WTC11 (cell line): ENCODE data around the gene TRAP1. TPM values are rescaled to one million over a fixed set of nuclear protein-coding genes. Genes with fewer than 3 reads are reported as not detected.

ENCODE experiments used
- ATAC-seq: fragments of 200-7000 bp; cut with Tn5 transposase; 2 replicates; pipeline ENCODE4 v1.10.0; 2021; ENCODE audit warnings: mild to moderate bottlenecking, moderate library complexity
- CTCF ChIA-PET: fragments of 300-600 bp; sonication (Branson Sonifier 250); formaldehyde crosslinking; loops from one replicate; lab custom pipeline; 2021; ENCODE audit warnings: antibody characterized with exemption; lab: Charles Lee
- POLR2A ChIA-PET: fragments of 350-600 bp; sonication (Branson Sonifier 250); formaldehyde crosslinking; loops from one replicate; lab custom pipeline; 2021; ENCODE audit warnings: antibody characterized with exemption; lab: Charles Lee
- DNase-seq: peaks from one replicate; pipeline ENCODE4 v3.0.0; 2021; ENCODE audit warnings: low spot score
- H3K27ac Mint-ChIP-seq: 2 replicates; pipeline ENCODE4 v1.8.0; 2021; ENCODE audit warnings: mixed read lengths
- H3K27me3 Mint-ChIP-seq: 2 replicates; pipeline ENCODE4 v1.8.0; 2021; ENCODE audit warnings: low read depth, mild to moderate bottlenecking, moderate library complexity, mixed read lengths
- H3K36me3 Mint-ChIP-seq: 2 replicates; pipeline ENCODE4 v1.8.0; 2021; ENCODE audit warnings: mixed read lengths
- H3K4me1 Mint-ChIP-seq: 2 replicates; pipeline ENCODE4 v1.8.0; 2022; ENCODE audit warnings: mixed read lengths
- H3K4me3 Mint-ChIP-seq: 2 replicates; pipeline ENCODE4 v1.8.0; 2021; ENCODE audit warnings: mild to moderate bottlenecking, moderate library complexity, mixed read lengths
- H3K9me3 Mint-ChIP-seq: 2 replicates; pipeline ENCODE4 v1.8.0; 2021; ENCODE audit warnings: mixed read lengths
- ATF2 ChIP-seq: sonication (generic); formaldehyde crosslinking; IDR thresholded peaks from 2 replicates; pipeline ENCODE4 v1.8.1; 2022; ENCODE audit warnings: low read depth, missing genetic modification reagents, borderline replicate concordance
- CREB1 ChIP-seq: sonication (generic); formaldehyde crosslinking; IDR thresholded peaks from 2 replicates; pipeline ENCODE4 v1.8.0; 2023; ENCODE audit warnings: mild to moderate bottlenecking, missing genetic modification reagents
- CTCF ChIP-seq: fragments of 200-600 bp; IDR thresholded peaks from 2 replicates; pipeline ENCODE4 v1.8.0; 2022; ENCODE audit warnings: antibody characterized with exemption
- ETV6 ChIP-seq: sonication (generic); formaldehyde crosslinking; IDR thresholded peaks from 2 replicates; pipeline ENCODE4 v1.8.1; 2022; ENCODE audit warnings: mild to moderate bottlenecking, missing genetic modification reagents
- FOXJ3 ChIP-seq: sonication (generic); formaldehyde crosslinking; IDR thresholded peaks from 2 replicates; pipeline ENCODE4 v1.9.0; 2021; ENCODE audit warnings: missing genetic modification reagents, mild to moderate bottlenecking, borderline replicate concordance
- FOXK1 ChIP-seq: sonication (generic); formaldehyde crosslinking; IDR thresholded peaks from 2 replicates; pipeline ENCODE4 v1.8.0; 2022; ENCODE audit warnings: mild to moderate bottlenecking, moderate library complexity, missing genetic modification reagents
- IRF2 ChIP-seq: sonication (generic); formaldehyde crosslinking; IDR thresholded peaks from 2 replicates; pipeline ENCODE4 v1.8.0; 2022; ENCODE audit warnings: low read depth, missing genetic modification reagents, borderline replicate concordance
- KAT7 ChIP-seq: sonication (generic); formaldehyde crosslinking; IDR thresholded peaks from 2 replicates; pipeline ENCODE4 v1.8.1; 2023; ENCODE audit warnings: missing genetic modification reagents, mild to moderate bottlenecking, borderline replicate concordance
- MLX ChIP-seq: sonication (generic); formaldehyde crosslinking; IDR thresholded peaks from 2 replicates; pipeline ENCODE4 v1.8.1; 2023; ENCODE audit warnings: mild to moderate bottlenecking, missing genetic modification reagents, moderate library complexity
- MYBL2 ChIP-seq: sonication (generic); formaldehyde crosslinking; IDR thresholded peaks from 2 replicates; pipeline ENCODE4 v1.8.1; 2023; ENCODE audit warnings: mild to moderate bottlenecking, moderate library complexity, missing genetic modification reagents
- RORB ChIP-seq: fragments of 250-450 bp; sonication (Bioruptor Pico); IDR thresholded peaks from 2 replicates; pipeline ENCODE4 v1.9.0; 2021; ENCODE audit warnings: mild to moderate bottlenecking
- STAT6 ChIP-seq: sonication (generic); formaldehyde crosslinking; conservative IDR thresholded peaks from 2 replicates; pipeline ENCODE4 v1.8.1; 2023; ENCODE audit warnings: mild to moderate bottlenecking, low read depth, missing genetic modification reagents, moderate library complexity
- TEAD1 ChIP-seq: sonication (generic); formaldehyde crosslinking; IDR thresholded peaks from 2 replicates; pipeline ENCODE4 v1.8.0; 2022; ENCODE audit warnings: mild to moderate bottlenecking, missing genetic modification reagents
- TP53 ChIP-seq: sonication (generic); formaldehyde crosslinking; IDR thresholded peaks from 2 replicates; pipeline ENCODE4 v1.8.1; 2023; ENCODE audit warnings: mild to moderate bottlenecking, missing genetic modification reagents
- USF2 ChIP-seq: sonication (generic); formaldehyde crosslinking; IDR thresholded peaks from 2 replicates; pipeline ENCODE4 v1.8.1; 2023; ENCODE audit warnings: mild to moderate bottlenecking, missing genetic modification reagents, moderate library complexity
- ZBTB21 ChIP-seq: sonication (generic); formaldehyde crosslinking; IDR thresholded peaks from 2 replicates; pipeline ENCODE4 v1.8.1; 2023; ENCODE audit warnings: mild to moderate bottlenecking, missing genetic modification reagents, borderline replicate concordance
- ZMAT4 ChIP-seq: fragments of 250-450 bp; sonication (Bioruptor Pico); IDR thresholded peaks from 2 replicates; pipeline ENCODE4 v1.9.0; 2021; ENCODE audit warnings: mild to moderate bottlenecking
- ZNF317 ChIP-seq: sonication (generic); formaldehyde crosslinking; IDR thresholded peaks from 2 replicates; pipeline ENCODE4 v1.8.1; 2023; ENCODE audit warnings: low read depth, mild to moderate bottlenecking, moderate library complexity, missing genetic modification reagents, borderline replicate concordance
- ZNF396 ChIP-seq: fragments of 250-450 bp; sonication (Bioruptor Pico); IDR thresholded peaks from 2 replicates; pipeline ENCODE4 v1.8.0; 2021; ENCODE audit warnings: mild to moderate bottlenecking, moderate library complexity, borderline replicate concordance
- ZNF425 ChIP-seq: fragments of 250-450 bp; sonication (Bioruptor Pico); conservative IDR thresholded peaks from 2 replicates; pipeline ENCODE4 v1.9.0; 2021; ENCODE audit warnings: mild to moderate bottlenecking
- ZNF671 ChIP-seq: fragments of 250-450 bp; sonication (Bioruptor Pico); IDR thresholded peaks from 2 replicates; pipeline ENCODE4 v1.8.0; 2021; ENCODE audit warnings: mild to moderate bottlenecking
- total RNA-seq: library from RNA; stranded (reverse); gene quantifications from 3 replicates; pipeline ENCODE4 v1.2.3, GENCODE V29; 2021

The TRAP1 gene
- total RNA-seq, 1 experiment from 2014 or later, result 285 TPM

- Mint-ChIP-seq H3K4me1 (no peaks in the 10 kb centered on the region), H3K4me3 (no peak overlapping the region), H3K36me3 (peaks cover 58% of the 10 kb centered on the region), H3K27ac (no peak overlapping the region), H3K9me3 (no peaks in the 10 kb centered on the region), H3K27me3 (no peaks in the 10 kb centered on the region)
- ATAC-seq, result no peak
- TF ChIP-seq TP53, result no peak
- DNase-seq, result no peak
- POLR2A ChIA-PET, result no interaction called here
- CTCF ChIA-PET, result no interaction called here
These were observed 31.0 kb upstream of the TRAP1 start for GRCh38 chr16:3748307-3748706.

GRCh38 chr16:3745751-3746355, 28.5 kb upstream of the TRAP1 start:
- Mint-ChIP-seq H3K36me3 (peaks cover 62% of the 10 kb centered on the region), H3K4me3 (no peak overlapping the region)
- POLR2A ChIA-PET, result no interaction called here

More at GRCh38 chr16:3745751-3746355, 28.5 kb upstream of the TRAP1 start:
- CTCF ChIA-PET, result no interaction called here
- H3K9me3 Mint-ChIP-seq, result no peaks in the 10 kb centered on the region
- DNase-seq, result no peak
- H3K4me1 Mint-ChIP-seq, result no peaks in the 10 kb centered on the region
- no peak for ATAC-seq
- TF ChIP-seq TEAD1 (CRISPR knock-in tag), result no peak
- TF ChIP-seq RORB, result no peak
- TF ChIP-seq ATF2 (CRISPR knock-in tag), result no peak
- TF ChIP-seq ZNF425 (CRISPR knock-in tag), result no peak
- no peak for TF ChIP-seq MLX (CRISPR knock-in tag)
- TF ChIP-seq USF2 (CRISPR knock-in tag), result no peak
- TF ChIP-seq ZNF671 (CRISPR knock-in tag), result no peak
- TF ChIP-seq ZMAT4 (CRISPR knock-in tag), result no peak
- TF ChIP-seq CREB1 (CRISPR knock-in tag), result no peak
- no peak for TF ChIP-seq STAT6
- TF ChIP-seq ZNF317, result no peak
- TF ChIP-seq ETV6 (CRISPR knock-in tag), result no peak
- TF ChIP-seq IRF2 (CRISPR knock-in tag), result no peak
- TF ChIP-seq ZBTB21 (CRISPR knock-in tag), result no peak
- TF ChIP-seq KAT7 (CRISPR knock-in tag), result no peak
- TF ChIP-seq CTCF, result no peak
- TF ChIP-seq FOXJ3 (CRISPR knock-in tag), result no peak
- TF ChIP-seq FOXK1, result no peak
- no peak for TF ChIP-seq MYBL2 (CRISPR knock-in tag)
- no peak for TF ChIP-seq ZNF396
- H3K27ac Mint-ChIP-seq, result peak overlapping the region; percentile 78; the same call in 1 of the 2 replicates
- H3K27me3 Mint-ChIP-seq, result no peaks in the 10 kb centered on the region
